DOHH2 (cell line): ENCODE results near the gene DSG2.

ENCODE experiments used
- H3F3A ChIP-seq: fragments of 200-600 bp; sonication (generic), shearing (Covaris generic); 2 replicates; pipeline ENCODE4 v1.6.0; 2016; ENCODE audit warnings: antibody characterized with exemption, mild to moderate bottlenecking; ENCODE audit not compliant: control insufficient read depth, insufficient read depth
- H3K27ac ChIP-seq: fragments of 200-600 bp; sonication (generic); 2 replicates; pipeline ENCODE4 v1.5.1; 2014; ENCODE audit warnings: low read depth, mild to moderate bottlenecking, low read length, moderate library complexity
- H3K27me3 ChIP-seq: fragments of 200-600 bp; sonication (generic); 2 replicates; pipeline ENCODE4 v1.6.1; 2014; ENCODE audit warnings: mild to moderate bottlenecking, low read length, mixed read lengths; ENCODE audit not compliant: control insufficient read depth
- H3K36me3 ChIP-seq: fragments of 200-600 bp; sonication (generic); 2 replicates; pipeline ENCODE4 v1.6.1; 2014; ENCODE audit warnings: mild to moderate bottlenecking, low read length, moderate library complexity, mixed read lengths; ENCODE audit not compliant: control insufficient read depth
- H3K4me1 ChIP-seq: fragments of 200-600 bp; sonication (generic); 2 replicates; pipeline ENCODE4 v1.6.1; 2014; ENCODE audit warnings: mild to moderate bottlenecking, low read length, mixed read lengths; ENCODE audit not compliant: control insufficient read depth
- H3K4me2 ChIP-seq: fragments of 200-600 bp; sonication (generic); 2 replicates; pipeline ENCODE4 v1.6.0; 2014; ENCODE audit warnings: mild to moderate bottlenecking, low read length, moderate library complexity
- H3K4me3 ChIP-seq: fragments of 200-600 bp; sonication (generic); 2 replicates; pipeline ENCODE4 v1.5.1; 2014; ENCODE audit warnings: mild to moderate bottlenecking, low read length, mixed read lengths
- H3K79me2 ChIP-seq: fragments of 200-600 bp; sonication (generic); 2 replicates; pipeline ENCODE4 v1.6.1; 2014; ENCODE audit warnings: mild to moderate bottlenecking, low read length, mixed read lengths; ENCODE audit not compliant: control insufficient read depth
- H3K9me2 ChIP-seq: fragments of 200-600 bp; sonication (generic); replicated peaks from 2 replicates; pipeline ENCODE4 v1.6.1; 2014; ENCODE audit warnings: mild to moderate bottlenecking, low read length, mixed read lengths; ENCODE audit not compliant: control insufficient read depth
- H3K9me3 ChIP-seq: fragments of 200-600 bp; sonication (generic); 2 replicates; pipeline ENCODE4 v1.6.1; 2014; ENCODE audit warnings: antibody characterized with exemption, low read length, mixed read lengths; ENCODE audit not compliant: control insufficient read depth, insufficient read depth
- H4K20me1 ChIP-seq: fragments of 200-600 bp; sonication (generic); 2 replicates; pipeline ENCODE4 v1.6.0; 2014; ENCODE audit warnings: low read depth, mild to moderate bottlenecking, antibody characterized with exemption, low read length, moderate library complexity; ENCODE audit not compliant: control insufficient read depth, insufficient read depth
- EZH2phosphoT487 ChIP-seq: fragments of 200-600 bp; sonication (generic); IDR thresholded peaks from 2 replicates; pipeline ENCODE4 v1.6.1; 2017; ENCODE audit warnings: borderline replicate concordance, mild to moderate bottlenecking, antibody characterized with exemption, low read length, moderate library complexity, mixed read lengths
- TF ChIP-seq, protein P1 (sequence below): fragments of 200-600 bp; sonication (generic); IDR thresholded peaks from one replicate; pipeline ENCODE4 v1.5.1; 2014; ENCODE audit warnings: antibody characterized with exemption, mild to moderate bottlenecking, low read depth, low read length; ENCODE audit not compliant: poor library complexity, severe bottlenecking

DSG2 gene

GRCh38 chr18:31483396-31483795, 14.6 kb upstream of the DSG2 start:
- Histone ChIP-seq H3F3A (no peaks in the 10 kb centered on the region), H3K9me3 (no peaks in the 10 kb centered on the region), H4K20me1 (no peaks in the 10 kb centered on the region), H3K36me3 (no peaks in the 10 kb centered on the region), H3K4me3 (no peak overlapping the region), H3K27me3 (no peaks in the 10 kb centered on the region), H3K27ac (no peak overlapping the region), H3K9me2 (no peaks in the 10 kb centered on the region), H3K4me2 (no peak overlapping the region), H3K79me2 (no peaks in the 10 kb centered on the region), H3K4me1 (no peaks in the 10 kb centered on the region)
- no peak for TF ChIP-seq EZH2phosphoT487
- TF ChIP-seq, protein P1, sequence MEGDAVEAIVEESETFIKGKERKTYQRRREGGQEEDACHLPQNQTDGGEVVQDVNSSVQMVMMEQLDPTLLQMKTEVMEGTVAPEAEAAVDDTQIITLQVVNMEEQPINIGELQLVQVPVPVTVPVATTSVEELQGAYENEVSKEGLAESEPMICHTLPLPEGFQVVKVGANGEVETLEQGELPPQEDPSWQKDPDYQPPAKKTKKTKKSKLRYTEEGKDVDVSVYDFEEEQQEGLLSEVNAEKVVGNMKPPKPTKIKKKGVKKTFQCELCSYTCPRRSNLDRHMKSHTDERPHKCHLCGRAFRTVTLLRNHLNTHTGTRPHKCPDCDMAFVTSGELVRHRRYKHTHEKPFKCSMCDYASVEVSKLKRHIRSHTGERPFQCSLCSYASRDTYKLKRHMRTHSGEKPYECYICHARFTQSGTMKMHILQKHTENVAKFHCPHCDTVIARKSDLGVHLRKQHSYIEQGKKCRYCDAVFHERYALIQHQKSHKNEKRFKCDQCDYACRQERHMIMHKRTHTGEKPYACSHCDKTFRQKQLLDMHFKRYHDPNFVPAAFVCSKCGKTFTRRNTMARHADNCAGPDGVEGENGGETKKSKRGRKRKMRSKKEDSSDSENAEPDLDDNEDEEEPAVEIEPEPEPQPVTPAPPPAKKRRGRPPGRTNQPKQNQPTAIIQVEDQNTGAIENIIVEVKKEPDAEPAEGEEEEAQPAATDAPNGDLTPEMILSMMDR = no peak

DNA sequence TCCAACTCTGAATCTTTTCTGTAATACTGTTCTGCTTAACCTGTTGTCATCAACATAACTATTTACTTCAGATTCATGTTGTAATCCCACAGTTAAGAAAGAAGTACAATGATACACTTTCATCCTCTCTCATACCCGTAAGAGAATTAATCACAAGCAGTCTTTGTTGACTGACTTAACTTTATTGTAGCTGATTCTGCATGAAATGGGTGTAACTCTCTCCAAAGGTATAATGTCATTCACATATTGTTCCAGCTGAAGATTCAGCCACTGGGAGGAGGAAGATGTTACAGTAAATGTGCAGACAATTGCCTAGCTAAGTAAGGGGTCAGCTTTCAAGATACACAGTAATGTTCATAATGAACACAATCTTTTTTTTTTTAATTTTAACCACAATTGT, 13.5 kb upstream of the DSG2 start:
- Histone ChIP-seq H3K4me2 (no peak overlapping the region), H3K36me3 (no peaks in the 10 kb centered on the region), H3K4me1 (no peaks in the 10 kb centered on the region)

DNA sequence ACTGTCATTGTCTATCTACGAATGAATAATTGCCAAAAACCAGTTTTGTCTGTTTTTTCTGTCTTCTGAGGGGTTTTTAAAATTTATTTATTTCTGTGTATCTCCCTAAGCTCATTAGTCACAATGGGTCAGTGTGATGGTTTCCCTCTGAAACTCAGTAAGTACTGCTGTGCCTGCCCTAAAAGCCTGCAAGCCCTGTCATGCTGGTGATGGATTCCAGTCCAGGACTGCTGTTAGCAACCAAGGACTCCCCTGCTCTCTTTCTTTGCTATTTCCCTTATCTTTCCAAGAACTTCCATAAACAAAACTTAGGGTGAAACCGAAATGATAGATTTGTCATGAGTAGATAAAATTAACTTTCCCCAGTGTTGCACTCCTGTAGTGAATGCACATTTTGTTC, 11.8 kb upstream of the DSG2 start:
- H3K4me3 ChIP-seq = no peak overlapping the region
- H3K4me1 ChIP-seq = no peaks in the 10 kb centered on the region
- no peaks in the 10 kb centered on the region for H3K9me2 ChIP-seq
- TF ChIP-seq EZH2phosphoT487 = no peak
- TF ChIP-seq, protein P1 = no peak
- H3K9me3 ChIP-seq = no peaks in the 10 kb centered on the region
- no peaks in the 10 kb centered on the region for H3K27me3 ChIP-seq
- H4K20me1 ChIP-seq = no peaks in the 10 kb centered on the region
- no peaks in the 10 kb centered on the region for H3K79me2 ChIP-seq
- no peak overlapping the region for H3K27ac ChIP-seq
- H3K36me3 ChIP-seq = no peaks in the 10 kb centered on the region
- H3F3A ChIP-seq = no peaks in the 10 kb centered on the region
- H3K4me2 ChIP-seq = no peak overlapping the region

More for the DNA sequence above, 13.5 kb upstream of the DSG2 start:
- Histone ChIP-seq H4K20me1 (no peaks in the 10 kb centered on the region), H3K9me3 (no peaks in the 10 kb centered on the region), H3K4me3 (no peak overlapping the region), H3K9me2 (no peaks in the 10 kb centered on the region), H3K27ac (no peak overlapping the region), H3K79me2 (no peaks in the 10 kb centered on the region), H3F3A (no peaks in the 10 kb centered on the region), H3K27me3 (no peaks in the 10 kb centered on the region)
- no peak for TF ChIP-seq EZH2phosphoT487
- TF ChIP-seq, protein P1 = no peak
